Measurements from ENCODE around the gene ANKRD50.

ANKRD50 gene

DNA sequence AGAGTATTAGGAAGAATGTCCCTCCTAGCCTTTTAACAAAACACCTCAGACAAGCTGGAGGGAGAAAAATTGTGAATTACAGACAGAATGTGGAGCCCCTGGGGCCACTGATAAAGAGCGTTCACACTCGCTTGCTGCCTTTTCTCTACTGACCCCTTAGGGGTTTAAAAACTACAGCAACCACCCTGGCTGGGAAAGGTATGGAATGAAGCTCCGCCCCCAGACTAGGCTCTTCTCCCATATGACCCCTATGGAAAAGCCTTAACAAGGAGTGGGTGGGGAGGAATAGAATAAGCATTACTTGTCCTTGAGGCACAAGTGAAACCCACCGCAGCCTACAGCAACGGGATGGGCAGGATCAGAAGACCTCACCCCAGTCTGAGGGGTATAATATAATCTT, 26.3 kb downstream of the ANKRD50 start:
- no peak overlapping the region for H2AFZ ChIP-seq (ENCODE audit: low read depth, low read length)
- H3K79me2 ChIP-seq (ENCODE audit: low read length), result no peaks in the 10 kb centered on the region
- H3K27me3 ChIP-seq (ENCODE audit: low read depth, low read length), result no peaks in the 10 kb centered on the region
- no peak overlapping the region for H3K4me2 ChIP-seq (ENCODE audit: low read length)
- no peak overlapping the region for H3K27ac ChIP-seq (ENCODE audit: low read length)
- no peak for TF ChIP-seq EZH2phosphoT487 (IDR thresholded peaks at IDR 0.05; ENCODE audit: low read depth)
- TF ChIP-seq, protein P1, sequence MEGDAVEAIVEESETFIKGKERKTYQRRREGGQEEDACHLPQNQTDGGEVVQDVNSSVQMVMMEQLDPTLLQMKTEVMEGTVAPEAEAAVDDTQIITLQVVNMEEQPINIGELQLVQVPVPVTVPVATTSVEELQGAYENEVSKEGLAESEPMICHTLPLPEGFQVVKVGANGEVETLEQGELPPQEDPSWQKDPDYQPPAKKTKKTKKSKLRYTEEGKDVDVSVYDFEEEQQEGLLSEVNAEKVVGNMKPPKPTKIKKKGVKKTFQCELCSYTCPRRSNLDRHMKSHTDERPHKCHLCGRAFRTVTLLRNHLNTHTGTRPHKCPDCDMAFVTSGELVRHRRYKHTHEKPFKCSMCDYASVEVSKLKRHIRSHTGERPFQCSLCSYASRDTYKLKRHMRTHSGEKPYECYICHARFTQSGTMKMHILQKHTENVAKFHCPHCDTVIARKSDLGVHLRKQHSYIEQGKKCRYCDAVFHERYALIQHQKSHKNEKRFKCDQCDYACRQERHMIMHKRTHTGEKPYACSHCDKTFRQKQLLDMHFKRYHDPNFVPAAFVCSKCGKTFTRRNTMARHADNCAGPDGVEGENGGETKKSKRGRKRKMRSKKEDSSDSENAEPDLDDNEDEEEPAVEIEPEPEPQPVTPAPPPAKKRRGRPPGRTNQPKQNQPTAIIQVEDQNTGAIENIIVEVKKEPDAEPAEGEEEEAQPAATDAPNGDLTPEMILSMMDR (IDR thresholded peaks at IDR 0.05; ENCODE audit: low read depth, low read length), result no peak
- H3K9ac ChIP-seq (ENCODE audit: low read length), result no peak overlapping the region
- H3K4me1 ChIP-seq (ENCODE audit: low read length), result no peaks in the 10 kb centered on the region
- no peaks in the 10 kb centered on the region for H3K36me3 ChIP-seq (replicated peaks; ENCODE audit: low read depth, low read length)
- no peak overlapping the region for H3K4me3 ChIP-seq (ENCODE audit: low read length)
- no peaks in the 10 kb centered on the region for H4K20me1 ChIP-seq (ENCODE audit: insufficient read depth, low read length)
- no peaks in the 10 kb centered on the region for H3K9me3 ChIP-seq (ENCODE audit: insufficient read depth, low read length)

DNA sequence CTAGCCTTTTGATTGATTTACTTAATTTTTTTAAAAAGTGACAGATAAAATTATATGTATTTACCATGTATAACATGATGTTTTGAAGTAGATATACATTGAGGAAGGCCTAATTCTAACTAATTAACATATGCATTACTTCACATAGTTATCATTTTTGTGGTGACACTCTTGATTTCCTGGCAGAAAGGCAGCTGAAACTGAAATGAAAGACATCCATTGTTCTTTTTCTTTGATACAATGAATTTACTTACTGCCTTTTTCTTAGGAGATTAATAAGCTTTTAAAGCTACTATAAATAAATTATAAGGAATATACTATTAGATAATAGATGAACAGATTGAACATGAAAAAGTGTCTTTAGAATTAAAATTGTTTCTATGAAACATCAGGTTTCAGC, 26.7 kb downstream of the ANKRD50 start:
- no peak overlapping the region for H3K27ac ChIP-seq (ENCODE audit: low read length)
- H3K4me3 ChIP-seq (ENCODE audit: low read length), result no peak overlapping the region
- no peaks in the 10 kb centered on the region for H3K9me3 ChIP-seq (ENCODE audit: insufficient read depth, low read length)
- H4K20me1 ChIP-seq (ENCODE audit: insufficient read depth, low read length), result no peaks in the 10 kb centered on the region
- no peak overlapping the region for H3K9ac ChIP-seq (ENCODE audit: low read length)
- no peaks in the 10 kb centered on the region for H3K27me3 ChIP-seq (ENCODE audit: low read depth, low read length)
- no peak for TF ChIP-seq EZH2phosphoT487 (IDR thresholded peaks at IDR 0.05; ENCODE audit: low read depth)
- TF ChIP-seq, protein P1 (IDR thresholded peaks at IDR 0.05; ENCODE audit: low read depth, low read length), result no peak
- H3K4me2 ChIP-seq (ENCODE audit: low read length), result no peak overlapping the region
- H3K79me2 ChIP-seq (ENCODE audit: low read length), result no peaks in the 10 kb centered on the region
- H3K4me1 ChIP-seq (ENCODE audit: low read length), result no peaks in the 10 kb centered on the region
- H2AFZ ChIP-seq (ENCODE audit: low read depth, low read length), result no peak overlapping the region
- H3K36me3 ChIP-seq (replicated peaks; ENCODE audit: low read depth, low read length), result no peaks in the 10 kb centered on the region

DNA sequence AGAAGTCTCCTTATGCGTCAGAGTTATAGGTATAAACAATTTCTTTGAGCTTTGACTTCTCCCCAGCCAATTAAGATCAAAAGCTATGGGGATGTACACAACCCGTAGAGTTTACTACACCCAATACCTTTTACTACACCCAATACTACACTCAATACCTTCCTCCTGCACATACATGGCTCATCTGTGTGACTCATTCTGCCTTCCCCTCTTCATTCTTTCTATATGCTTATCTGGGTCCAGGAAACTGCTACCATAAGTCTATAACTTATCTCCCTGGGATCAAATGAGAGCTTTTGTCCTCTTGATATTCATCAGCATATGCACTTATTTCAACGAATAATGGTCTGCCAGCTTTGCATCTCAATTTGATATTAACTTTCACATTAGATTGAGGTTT, 28.2 kb downstream of the ANKRD50 start:
- TF ChIP-seq EZH2phosphoT487 (IDR thresholded peaks at IDR 0.05; ENCODE audit: low read depth), result no peak
- TF ChIP-seq, protein P1 (IDR thresholded peaks at IDR 0.05; ENCODE audit: low read depth, low read length), result no peak

DNA sequence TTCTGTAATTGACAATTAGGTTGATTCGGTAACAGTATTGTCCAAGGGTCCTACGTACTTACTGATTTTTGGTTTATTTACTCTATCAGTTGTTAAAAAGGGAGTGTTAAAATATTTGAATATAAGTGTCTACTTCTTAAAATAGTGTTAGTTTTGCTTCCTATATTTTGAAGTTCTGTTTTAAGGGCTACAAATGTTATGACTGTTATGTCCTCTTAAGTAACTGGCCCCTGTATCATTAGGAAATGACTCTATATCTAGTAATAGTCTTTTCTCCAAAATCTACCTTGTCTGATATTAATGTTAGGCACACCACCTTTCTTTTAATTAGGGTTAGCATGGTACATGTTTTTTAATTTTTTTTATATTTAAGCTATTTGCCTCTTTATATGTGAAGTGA, 30.1 kb downstream of the ANKRD50 start:
- no peaks in the 10 kb centered on the region for H3K27me3 ChIP-seq (ENCODE audit: low read depth, low read length)
- H2AFZ ChIP-seq (ENCODE audit: low read depth, low read length), result no peak overlapping the region
- no peaks in the 10 kb centered on the region for H3K9me3 ChIP-seq (ENCODE audit: insufficient read depth, low read length)
- no peak overlapping the region for H3K27ac ChIP-seq (ENCODE audit: low read length)
- H3K79me2 ChIP-seq (ENCODE audit: low read length), result no peaks in the 10 kb centered on the region
- TF ChIP-seq EZH2phosphoT487 (IDR thresholded peaks at IDR 0.05; ENCODE audit: low read depth), result no peak
- TF ChIP-seq, protein P1 (IDR thresholded peaks at IDR 0.05; ENCODE audit: low read depth, low read length), result no peak
- H3K4me1 ChIP-seq (ENCODE audit: low read length), result no peaks in the 10 kb centered on the region
- H3K4me2 ChIP-seq (ENCODE audit: low read length), result no peak overlapping the region
- no peak overlapping the region for H3K4me3 ChIP-seq (ENCODE audit: low read length)
- H4K20me1 ChIP-seq (ENCODE audit: insufficient read depth, low read length), result no peaks in the 10 kb centered on the region
- no peaks in the 10 kb centered on the region for H3K36me3 ChIP-seq (replicated peaks; ENCODE audit: low read depth, low read length)
- no peak overlapping the region for H3K9ac ChIP-seq (ENCODE audit: low read length)

More for the DNA sequence above, 28.2 kb downstream of the ANKRD50 start:
- H2AFZ ChIP-seq (ENCODE audit: low read depth, low read length), result no peak overlapping the region
- H3K9ac ChIP-seq (ENCODE audit: low read length), result no peak overlapping the region
- no peak overlapping the region for H3K4me3 ChIP-seq (ENCODE audit: low read length)
- no peak overlapping the region for H3K27ac ChIP-seq (ENCODE audit: low read length)
- no peaks in the 10 kb centered on the region for H4K20me1 ChIP-seq (ENCODE audit: insufficient read depth, low read length)
- H3K4me1 ChIP-seq (ENCODE audit: low read length), result no peaks in the 10 kb centered on the region
- no peaks in the 10 kb centered on the region for H3K27me3 ChIP-seq (ENCODE audit: low read depth, low read length)
- H3K36me3 ChIP-seq (replicated peaks; ENCODE audit: low read depth, low read length), result no peaks in the 10 kb centered on the region
- H3K9me3 ChIP-seq (ENCODE audit: insufficient read depth, low read length), result no peaks in the 10 kb centered on the region
- no peak overlapping the region for H3K4me2 ChIP-seq (ENCODE audit: low read length)
- H3K79me2 ChIP-seq (ENCODE audit: low read length), result no peaks in the 10 kb centered on the region

All from OCI-LY3 (cell line).